ENCODE measurements around the gene RIC1.

DNA sequence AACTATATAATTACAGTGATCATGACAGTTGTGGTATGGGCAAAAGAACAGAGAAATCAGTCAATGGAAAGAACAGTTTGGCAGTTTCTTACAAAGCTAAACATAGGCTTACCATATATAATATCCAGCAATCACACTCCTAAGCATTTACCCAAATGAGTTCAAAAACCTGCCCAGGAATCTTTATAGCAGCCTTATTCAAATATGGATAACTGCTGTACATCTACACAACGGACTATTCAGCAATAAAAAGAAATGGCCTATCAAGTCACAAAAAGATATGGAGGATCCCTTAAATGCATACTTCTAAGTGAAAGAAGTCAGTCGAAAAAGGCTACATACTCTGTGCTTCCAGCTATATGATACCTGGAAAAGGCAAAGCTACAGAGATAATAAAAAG lies 167.4 kb downstream of the RIC1 start:
- no peak for TF ChIP-seq CTCF (IDR thresholded peaks at IDR 0.05)
- no peak for TF ChIP-seq POLR2A (IDR thresholded peaks at IDR 0.05)

Data from heart left ventricle (tissue), 13 donors.